Ovary (tissue), 9 donors: ENCODE results near the gene RSF1. TPM values are rescaled to one million over a fixed set of nuclear protein-coding genes. Genes with fewer than 3 reads are reported as not detected.

Source experiments
- DNase-seq, 5 donors: peaks; one replicate each; pipeline ENCODE4 v3.0.0-alpha.2; 2019 to 2020
- H3K27ac ChIP-seq, 2 donors: fragments of 200-600 bp; one replicate each; pipeline versions ENCODE4 v1.5.1 to v1.8.0; 2019 to 2022
- H3K27me3 ChIP-seq: fragments of 200-600 bp; one replicate; pipeline ENCODE4 v1.8.0; 2022
- H3K36me3 ChIP-seq: fragments of 200-600 bp; sonication (generic); one replicate; pipeline ENCODE4 v1.5.1; 2019
- H3K4me1 ChIP-seq: one replicate; pipeline ENCODE4 v1.8.1; 2013; ENCODE audit warnings: mild to moderate bottlenecking, moderate library complexity; ENCODE audit not compliant: insufficient read depth
- H3K4me3 ChIP-seq: fragments of 200-600 bp; sonication (generic); one replicate; pipeline ENCODE4 v1.5.1; 2017
- H3K9me3 ChIP-seq, 2 donors: fragments of 200-600 bp in 1 of 2; sonication (generic) in 1 of 2; one replicate each; pipeline versions ENCODE4 v1.5.1 to v1.8.1; 2013 to 2019; ENCODE audit warnings: mild to moderate bottlenecking in 1 of 2, moderate library complexity in 1 of 2
- EP300 ChIP-seq: sonication (generic); formaldehyde crosslinking; IDR thresholded peaks from one replicate; pipeline ENCODE4 v1.6.1; 2017; ENCODE audit warnings: antibody characterized with exemption
- POLR2A ChIP-seq: fragments of 450-650 bp; IDR thresholded peaks from one replicate; pipeline ENCODE4 v1.6.1; 2017; ENCODE audit warnings: antibody characterized with exemption, mild to moderate bottlenecking, moderate library complexity
- WGBS, 3 donors: extraction: QIAGEN DNeasy Blood & Tissue Kit in 1 of 3; methylation state at CpG; one replicate each; pipeline versions ENCODE4 v1.1.5 to v1.1.7; 2013 to 2017; 5-methylcytosine and 5-hydroxymethylcytosine counted together
- intact Hi-C, 4 donors: fragments of 100-400 bp; cut with DNase I; formaldehyde crosslinking; loops; one replicate each; pipeline versions ENCODE4 v1.11.0 to v1.15.1; 2022 to 2023
- polyA plus RNA-seq, 2 donors: library from polyadenylated mRNA; stranded (reverse); fragments of 200-250 nt in 1 of 2; fragments of 350-450 nt in 1 of 2; fragmentation: Illumina TruSeq in 1 of 2; extraction: RNeasy Lipid Tissue Mini Kit (QIAGEN cat#74804) in 1 of 2; gene quantifications; one replicate each; pipeline ENCODE4 v1.2.3, GENCODE V29; 2013 to 2014
- total RNA-seq, 7 donors: library from RNA; depleted of rRNA in 2 of 7; stranded (reverse); fragments of >200 nt in 2 of 7; fragmentation: NEBNext Ultra II Directional in 3 of 7; extraction: Animal tissue kit (Norgen Biotek cat#: 25700) in 3 of 7; gene quantifications; one replicate each; pipeline versions ENCODE4 v1.1.0 to v1.2.4, GENCODE V29; 2016 to 2023
- TF ChIP-seq, protein P1 (sequence below), 3 donors: fragments of 450-650 bp in 2 of 3; fragments of 200-600 bp in 1 of 3; IDR thresholded peaks; one replicate each; pipeline versions ENCODE4 v1.5.1 to v1.8.0; 2016 to 2022; ENCODE audit warnings: antibody characterized with exemption in 3 of 3, mild to moderate bottlenecking in 1 of 3
- donor health status: DM: no; HTN: no; CAD: no; lungs with moderate emphysema.
- donor health status: DM: no; HTN: no; CAD: no.
- donor health status: Bipolar disorder and iron deficiency.
- donor health status: DM: yes; HTN: yes; CAD: no.
- donor health status: DM: no; HTN: no; CAD: no.
- donor health status: DM: yes; HTN: yes; CAD: no.

The RSF1 gene
- total and polyA plus RNA-seq, 9 donors: 14.8 to 89.2 (median 76.4) TPM

DNA sequence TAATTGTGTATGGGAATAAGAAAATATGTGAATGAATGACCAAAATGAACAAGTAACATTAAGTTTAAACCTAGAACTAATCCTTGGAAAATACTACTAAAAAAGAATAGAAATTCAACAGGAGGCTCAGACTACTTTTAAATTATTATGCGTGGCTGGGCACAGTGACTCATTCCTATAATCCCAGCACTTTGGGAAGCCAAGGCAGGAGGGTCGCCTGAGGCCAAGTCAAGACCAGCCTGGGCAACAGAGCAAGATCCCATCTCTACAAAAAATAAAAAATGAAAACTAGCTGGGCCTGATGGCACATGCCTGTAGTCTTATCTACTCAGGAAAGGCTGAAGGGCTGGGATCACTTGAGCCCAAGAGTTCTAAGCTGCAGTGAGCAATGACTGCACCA, 97.5 kb downstream of the RSF1 start:
- intact Hi-C loops: no loop called here
- WGBS, 3 donors: 94 to 98% (median 97%) methylated on average over 2 of the region's 2 CpGs
- DNase-seq: no peak
- Histone ChIP-seq H3K36me3 (no peaks in the 10 kb centered on the region), H3K9me3 (no peaks in the 10 kb centered on the region), H3K4me3 (no peak overlapping the region), H3K27ac (no peak overlapping the region), H3K27me3 (no peaks in the 10 kb centered on the region), H3K4me1 (no peaks in the 10 kb centered on the region)
- TF ChIP-seq POLR2A (no peak), EP300 (no peak)
- TF ChIP-seq, protein P1, sequence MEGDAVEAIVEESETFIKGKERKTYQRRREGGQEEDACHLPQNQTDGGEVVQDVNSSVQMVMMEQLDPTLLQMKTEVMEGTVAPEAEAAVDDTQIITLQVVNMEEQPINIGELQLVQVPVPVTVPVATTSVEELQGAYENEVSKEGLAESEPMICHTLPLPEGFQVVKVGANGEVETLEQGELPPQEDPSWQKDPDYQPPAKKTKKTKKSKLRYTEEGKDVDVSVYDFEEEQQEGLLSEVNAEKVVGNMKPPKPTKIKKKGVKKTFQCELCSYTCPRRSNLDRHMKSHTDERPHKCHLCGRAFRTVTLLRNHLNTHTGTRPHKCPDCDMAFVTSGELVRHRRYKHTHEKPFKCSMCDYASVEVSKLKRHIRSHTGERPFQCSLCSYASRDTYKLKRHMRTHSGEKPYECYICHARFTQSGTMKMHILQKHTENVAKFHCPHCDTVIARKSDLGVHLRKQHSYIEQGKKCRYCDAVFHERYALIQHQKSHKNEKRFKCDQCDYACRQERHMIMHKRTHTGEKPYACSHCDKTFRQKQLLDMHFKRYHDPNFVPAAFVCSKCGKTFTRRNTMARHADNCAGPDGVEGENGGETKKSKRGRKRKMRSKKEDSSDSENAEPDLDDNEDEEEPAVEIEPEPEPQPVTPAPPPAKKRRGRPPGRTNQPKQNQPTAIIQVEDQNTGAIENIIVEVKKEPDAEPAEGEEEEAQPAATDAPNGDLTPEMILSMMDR (IDR thresholded peaks at IDR 0.05): no peak

DNA sequence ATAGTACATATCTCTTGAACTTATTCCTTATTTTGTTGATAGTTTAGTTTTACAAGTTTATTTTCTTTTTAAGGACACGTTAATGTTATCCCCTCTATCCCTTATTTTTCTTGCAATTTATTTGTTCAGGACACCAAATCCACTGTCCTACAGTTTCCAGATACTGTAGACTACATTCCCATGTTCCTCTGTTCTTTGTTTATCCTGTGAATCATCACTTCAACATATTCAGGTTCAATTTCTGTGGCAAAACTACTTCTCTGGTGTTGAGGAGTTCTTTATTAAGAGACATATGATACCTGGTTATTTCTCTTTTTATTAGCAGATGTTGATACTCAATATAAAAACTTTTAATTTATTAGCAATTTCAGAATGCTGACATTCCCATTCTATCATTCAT, 110.2 kb downstream of the RSF1 start:
- Histone ChIP-seq H3K4me1 (no peaks in the 10 kb centered on the region), H3K9me3 (no peaks in the 10 kb centered on the region), H3K27me3 (no peaks in the 10 kb centered on the region), H3K4me3 (no peak overlapping the region), H3K36me3 (no peaks in the 10 kb centered on the region), H3K27ac (no peak overlapping the region)
- DNase-seq: no peak
- intact Hi-C loops: no loop called here
- WGBS, 3 donors: 21 to 51% (median 31%) methylated on average over 1 of the region's 1 CpG
- TF ChIP-seq EP300 (no peak), POLR2A (no peak)
- TF ChIP-seq, protein P1 (IDR thresholded peaks at IDR 0.05): no peak

DNA sequence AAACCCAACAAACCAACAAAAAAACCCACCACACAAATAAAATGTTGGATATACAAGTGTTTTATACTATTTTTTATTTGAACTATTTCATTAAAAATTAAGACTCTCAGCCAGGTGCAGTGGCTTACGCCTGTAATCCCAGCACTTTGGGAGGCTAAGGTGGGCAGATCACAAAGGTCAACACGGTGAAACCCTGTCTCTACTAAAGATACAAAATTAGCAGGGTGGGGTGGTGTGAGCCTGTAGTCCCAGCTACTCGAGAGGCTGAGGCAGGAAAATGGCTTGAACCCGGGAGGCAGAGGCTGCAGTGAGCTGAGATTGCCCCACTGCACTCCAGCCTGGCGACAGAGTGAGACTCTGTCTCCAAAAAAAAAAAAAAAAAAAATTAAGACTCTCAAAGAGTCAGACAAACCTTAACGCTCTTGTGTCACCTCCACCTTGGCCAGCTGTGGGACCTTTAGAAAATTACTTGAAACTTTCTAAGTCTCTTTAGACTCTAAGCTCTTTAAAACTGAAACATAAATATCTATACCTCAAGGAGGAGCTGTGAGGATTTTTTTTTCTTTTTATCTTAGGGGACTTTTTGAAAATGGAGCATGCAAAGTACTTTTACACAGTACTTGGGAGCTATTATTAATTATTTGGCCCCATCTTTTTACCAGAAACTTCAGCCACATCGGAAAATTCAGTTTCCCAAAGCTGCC, 114.5 kb downstream of the RSF1 start:
- no peak for TF ChIP-seq POLR2A
- TF ChIP-seq, protein P1 (IDR thresholded peaks at IDR 0.05): no peak
- no peak for TF ChIP-seq EP300
- H3K4me3 ChIP-seq: no peak overlapping the region
- no peak for DNase-seq
- 92 to 95% (median 95%) methylated on average over 7 of the region's 7 CpGs for whole genome bisulfite sequencing, 3 donors
- no peaks in the 10 kb centered on the region for H3K9me3 ChIP-seq
- H3K36me3 ChIP-seq: no peaks in the 10 kb centered on the region
- H3K4me1 ChIP-seq: no peaks in the 10 kb centered on the region
- H3K27me3 ChIP-seq: no peaks in the 10 kb centered on the region
- intact Hi-C loops: no loop called here
- H3K27ac ChIP-seq: no peak overlapping the region

DNA sequence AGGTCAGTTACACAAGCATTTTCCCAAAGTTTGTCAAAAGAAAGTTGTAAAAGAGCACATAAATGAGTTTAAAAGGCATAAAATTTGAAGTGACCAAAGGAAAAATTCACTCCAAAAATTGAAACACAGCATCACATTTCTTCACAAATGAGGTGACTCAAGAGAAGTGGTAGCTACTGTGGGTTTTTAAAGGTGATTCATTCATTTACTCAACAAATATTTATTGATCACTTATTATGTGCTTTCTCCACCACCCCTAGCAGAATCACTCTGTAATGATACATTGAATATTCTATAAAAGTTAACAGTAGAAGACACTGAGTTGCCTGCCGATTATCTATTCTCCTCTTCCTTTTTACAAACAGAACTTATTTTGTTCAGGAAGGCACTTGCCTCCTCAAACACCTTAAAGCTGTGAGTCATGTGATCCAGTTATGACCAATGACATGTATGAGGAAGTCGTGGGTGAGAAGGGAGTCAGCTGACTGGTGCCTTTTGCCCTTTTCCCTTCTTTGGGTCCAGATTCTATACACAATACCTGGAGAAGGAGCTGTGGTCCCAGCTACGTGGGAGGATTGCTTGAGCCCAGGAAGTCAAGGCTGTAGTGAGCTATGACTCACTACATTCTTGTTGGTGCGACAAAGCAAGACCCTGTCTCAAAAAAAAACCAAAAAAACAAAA, 115.2 kb downstream of the RSF1 start:
- no peaks in the 10 kb centered on the region for H3K9me3 ChIP-seq
- intact Hi-C loops: no loop called here
- 74 to 88% (median 75%) methylated on average over 4 of the region's 4 CpGs for WGBS, 3 donors
- no peak overlapping the region for H3K4me3 ChIP-seq
- TF ChIP-seq POLR2A: no peak
- no peak for TF ChIP-seq EP300
- TF ChIP-seq, protein P1 (IDR thresholded peaks at IDR 0.05): no peak
- DNase-seq: no peak
- no peaks in the 10 kb centered on the region for H3K4me1 ChIP-seq
- no peaks in the 10 kb centered on the region for H3K36me3 ChIP-seq
- no peak overlapping the region for H3K27ac ChIP-seq
- H3K27me3 ChIP-seq: no peaks in the 10 kb centered on the region
